Measurements from ENCODE around the gene FAM53A.

DNA sequence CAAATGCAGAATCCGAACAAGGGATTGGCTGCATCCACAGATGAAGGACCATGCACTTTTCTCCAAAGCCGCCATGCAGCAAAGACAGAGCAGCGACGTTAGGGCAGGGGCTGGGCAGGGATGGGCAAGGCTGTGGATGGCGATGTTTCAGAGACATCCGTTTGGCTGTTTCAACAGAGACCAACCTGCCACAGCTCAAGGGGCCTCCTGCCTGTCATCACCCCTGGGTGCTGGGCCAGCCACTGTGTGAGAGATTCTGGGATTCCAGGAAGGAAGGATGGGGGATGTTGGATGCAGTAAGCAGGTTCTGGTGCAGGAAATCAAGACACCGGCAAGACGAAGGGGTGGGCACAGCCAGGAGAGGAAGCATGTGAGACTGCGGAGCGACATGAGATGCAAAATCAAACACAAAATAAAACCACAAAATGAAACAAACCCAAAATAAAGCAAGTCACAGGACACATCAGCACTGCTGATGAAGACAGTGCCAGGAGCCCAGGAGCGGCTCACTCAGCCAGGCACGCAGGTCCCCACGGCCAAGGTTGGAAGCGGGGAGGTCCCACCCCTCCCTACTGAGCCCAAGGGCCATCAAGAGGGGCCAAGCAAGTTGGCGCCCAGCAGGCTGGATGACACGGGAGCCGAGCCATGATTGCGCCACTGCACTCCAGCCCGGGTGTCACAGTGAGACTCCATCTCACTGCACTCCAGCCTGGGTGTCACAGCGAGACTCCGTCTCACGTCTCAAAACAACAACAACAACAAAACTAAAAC is 68.1 kb downstream of the FAM53A start:
- no peak for TF ChIP-seq MXI1 (IDR thresholded peaks at IDR 0.05; ENCODE audit: borderline replicate concordance, low read depth, low read length)
- TF ChIP-seq POLR2A (IDR thresholded peaks at IDR 0.05; ENCODE audit: low read depth, low read length) = no peak
- TF ChIP-seq CEBPB (IDR thresholded peaks at IDR 0.05; ENCODE audit: low read depth, low read length) = no peak
- TF ChIP-seq, protein P1, sequence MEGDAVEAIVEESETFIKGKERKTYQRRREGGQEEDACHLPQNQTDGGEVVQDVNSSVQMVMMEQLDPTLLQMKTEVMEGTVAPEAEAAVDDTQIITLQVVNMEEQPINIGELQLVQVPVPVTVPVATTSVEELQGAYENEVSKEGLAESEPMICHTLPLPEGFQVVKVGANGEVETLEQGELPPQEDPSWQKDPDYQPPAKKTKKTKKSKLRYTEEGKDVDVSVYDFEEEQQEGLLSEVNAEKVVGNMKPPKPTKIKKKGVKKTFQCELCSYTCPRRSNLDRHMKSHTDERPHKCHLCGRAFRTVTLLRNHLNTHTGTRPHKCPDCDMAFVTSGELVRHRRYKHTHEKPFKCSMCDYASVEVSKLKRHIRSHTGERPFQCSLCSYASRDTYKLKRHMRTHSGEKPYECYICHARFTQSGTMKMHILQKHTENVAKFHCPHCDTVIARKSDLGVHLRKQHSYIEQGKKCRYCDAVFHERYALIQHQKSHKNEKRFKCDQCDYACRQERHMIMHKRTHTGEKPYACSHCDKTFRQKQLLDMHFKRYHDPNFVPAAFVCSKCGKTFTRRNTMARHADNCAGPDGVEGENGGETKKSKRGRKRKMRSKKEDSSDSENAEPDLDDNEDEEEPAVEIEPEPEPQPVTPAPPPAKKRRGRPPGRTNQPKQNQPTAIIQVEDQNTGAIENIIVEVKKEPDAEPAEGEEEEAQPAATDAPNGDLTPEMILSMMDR (conservative IDR thresholded peaks at IDR 0.05; ENCODE audit: low read depth, low read length) = no peak
- TF ChIP-seq RCOR1 (IDR thresholded peaks at IDR 0.05; ENCODE audit: insufficient replicate concordance, low read length) = no peak
- TF ChIP-seq SMC3 (IDR thresholded peaks at IDR 0.05; ENCODE audit: low read depth, low read length) = no peak
- TF ChIP-seq NFE2L2 (IDR thresholded peaks at IDR 0.05; ENCODE audit: low read depth, low read length) = no peak
- TF ChIP-seq, protein P2, sequence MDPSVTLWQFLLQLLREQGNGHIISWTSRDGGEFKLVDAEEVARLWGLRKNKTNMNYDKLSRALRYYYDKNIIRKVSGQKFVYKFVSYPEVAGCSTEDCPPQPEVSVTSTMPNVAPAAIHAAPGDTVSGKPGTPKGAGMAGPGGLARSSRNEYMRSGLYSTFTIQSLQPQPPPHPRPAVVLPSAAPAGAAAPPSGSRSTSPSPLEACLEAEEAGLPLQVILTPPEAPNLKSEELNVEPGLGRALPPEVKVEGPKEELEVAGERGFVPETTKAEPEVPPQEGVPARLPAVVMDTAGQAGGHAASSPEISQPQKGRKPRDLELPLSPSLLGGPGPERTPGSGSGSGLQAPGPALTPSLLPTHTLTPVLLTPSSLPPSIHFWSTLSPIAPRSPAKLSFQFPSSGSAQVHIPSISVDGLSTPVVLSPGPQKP (IDR thresholded peaks at IDR 0.05; ENCODE audit: borderline replicate concordance, low read depth, low read length) = no peak
- TF ChIP-seq MAZ (IDR thresholded peaks at IDR 0.05; ENCODE audit: borderline replicate concordance, low read depth, low read length) = no peak
